Adrenal gland (tissue), 5 donors: ENCODE measurements around the gene SASH1.

Source experiments
- CTCF ChIP-seq, 6 experiments: fragments of 450-650 bp in 4 of 6; fragments of 200-600 bp in 2 of 6; sonication (generic) in 1 of 6; IDR thresholded peaks; 1 replicate in 5 of 6; 2 replicates in 1 of 6; pipeline versions ENCODE4 v1.5.1 to v1.8.0; 2016 to 2021; ENCODE audit warnings: antibody characterized with exemption in 6 of 6, mild to moderate bottlenecking in 2 of 6, moderate library complexity in 1 of 6
- POLR2A ChIP-seq, 2 donors: fragments of 450-650 bp; IDR thresholded peaks; one replicate each; pipeline ENCODE4 v1.6.1; 2017; ENCODE audit warnings: antibody characterized with exemption in 2 of 2, mild to moderate bottlenecking in 2 of 2, moderate library complexity in 1 of 2
- donor health status: DM: no; HTN: no; CAD: no.

- no peak for TF ChIP-seq CTCF (IDR thresholded peaks at IDR 0.05)
- TF ChIP-seq POLR2A (IDR thresholded peaks at IDR 0.05) = no peak
Observed at GRCh38 chr6:148342350-148343046, at the start of gene SASH1.
